Measurements from ENCODE around the gene ABCF2.

The ABCF2 gene

GRCh38 chr7:151204383-151205032, 22.5 kb downstream of the ABCF2 start:
- H3K4me3 ChIP-seq (ENCODE audit: low read depth, low read length) = no peak overlapping the region
- DNase-seq = no peak
- TF ChIP-seq CTCF (IDR thresholded peaks at IDR 0.05; ENCODE audit: low read depth, low read length) = no peak; the same call in 1 of the 2 replicates
- H3K4me1 ChIP-seq = no peaks in the 10 kb centered on the region; the same call in none of the 2 replicates
- peaks cover 22% of the 10 kb centered on the region for H3K27me3 ChIP-seq
- H3K36me3 ChIP-seq = no peaks in the 10 kb centered on the region
- H3K9me3 ChIP-seq = no peaks in the 10 kb centered on the region

DNA sequence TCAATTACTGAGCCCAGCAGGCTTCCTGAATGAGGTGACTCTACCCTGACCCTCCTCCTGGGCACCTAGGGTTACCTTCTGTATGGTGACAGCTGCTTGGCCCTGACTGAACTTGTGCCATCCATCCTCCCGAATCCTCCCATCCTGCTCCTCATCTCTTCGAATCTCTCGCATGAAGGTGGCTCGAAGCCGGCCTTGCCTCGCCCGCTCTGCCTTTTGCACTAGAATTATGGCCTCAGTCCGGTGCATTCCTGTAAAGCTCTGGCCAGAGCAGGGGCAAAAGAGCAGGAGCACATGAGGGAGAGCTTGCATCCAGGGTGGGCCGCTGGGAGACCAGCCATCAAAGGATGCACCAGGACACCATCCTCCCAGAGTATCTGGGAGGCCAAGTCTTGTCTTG, 24.2 kb downstream of the ABCF2 start:
- Histone ChIP-seq H3K27me3 (peaks cover 22% of the 10 kb centered on the region), H3K4me3 (ENCODE audit: low read depth, low read length) (no peak overlapping the region), H3K4me1 (no peaks in the 10 kb centered on the region; the same call in none of the 2 replicates), H3K36me3 (no peaks in the 10 kb centered on the region), H3K9me3 (no peaks in the 10 kb centered on the region)
- DNase-seq = no peak
- no peak for TF ChIP-seq CTCF (IDR thresholded peaks at IDR 0.05; ENCODE audit: low read depth, low read length)

GRCh38 chr7:151201751-151202150, 25.3 kb downstream of the ABCF2 start:
- no peaks in the 10 kb centered on the region for H3K9me3 ChIP-seq
- H3K4me1 ChIP-seq = no peaks in the 10 kb centered on the region; the same call in 1 of the 2 replicates
- no peak for DNase-seq
- H3K27me3 ChIP-seq = peaks cover 22% of the 10 kb centered on the region
- no peaks in the 10 kb centered on the region for H3K36me3 ChIP-seq
- no peak for TF ChIP-seq CTCF (IDR thresholded peaks at IDR 0.05; ENCODE audit: low read depth, low read length)
- H3K4me3 ChIP-seq (ENCODE audit: low read depth, low read length) = no peak overlapping the region

- no peaks in the 10 kb centered on the region for H3K36me3 ChIP-seq
- no peak for DNase-seq
- no peak overlapping the region for H3K4me3 ChIP-seq (ENCODE audit: low read depth, low read length)
- H3K27me3 ChIP-seq = peaks cover 22% of the 10 kb centered on the region
- TF ChIP-seq CTCF (IDR thresholded peaks at IDR 0.05; ENCODE audit: low read depth, low read length) = no peak
- no peaks in the 10 kb centered on the region for H3K9me3 ChIP-seq
- H3K4me1 ChIP-seq = no peaks in the 10 kb centered on the region; the same call in 1 of the 2 replicates
These were observed 25.7 kb downstream of the ABCF2 start for GRCh38 chr7:151201344-151201743.

DNA sequence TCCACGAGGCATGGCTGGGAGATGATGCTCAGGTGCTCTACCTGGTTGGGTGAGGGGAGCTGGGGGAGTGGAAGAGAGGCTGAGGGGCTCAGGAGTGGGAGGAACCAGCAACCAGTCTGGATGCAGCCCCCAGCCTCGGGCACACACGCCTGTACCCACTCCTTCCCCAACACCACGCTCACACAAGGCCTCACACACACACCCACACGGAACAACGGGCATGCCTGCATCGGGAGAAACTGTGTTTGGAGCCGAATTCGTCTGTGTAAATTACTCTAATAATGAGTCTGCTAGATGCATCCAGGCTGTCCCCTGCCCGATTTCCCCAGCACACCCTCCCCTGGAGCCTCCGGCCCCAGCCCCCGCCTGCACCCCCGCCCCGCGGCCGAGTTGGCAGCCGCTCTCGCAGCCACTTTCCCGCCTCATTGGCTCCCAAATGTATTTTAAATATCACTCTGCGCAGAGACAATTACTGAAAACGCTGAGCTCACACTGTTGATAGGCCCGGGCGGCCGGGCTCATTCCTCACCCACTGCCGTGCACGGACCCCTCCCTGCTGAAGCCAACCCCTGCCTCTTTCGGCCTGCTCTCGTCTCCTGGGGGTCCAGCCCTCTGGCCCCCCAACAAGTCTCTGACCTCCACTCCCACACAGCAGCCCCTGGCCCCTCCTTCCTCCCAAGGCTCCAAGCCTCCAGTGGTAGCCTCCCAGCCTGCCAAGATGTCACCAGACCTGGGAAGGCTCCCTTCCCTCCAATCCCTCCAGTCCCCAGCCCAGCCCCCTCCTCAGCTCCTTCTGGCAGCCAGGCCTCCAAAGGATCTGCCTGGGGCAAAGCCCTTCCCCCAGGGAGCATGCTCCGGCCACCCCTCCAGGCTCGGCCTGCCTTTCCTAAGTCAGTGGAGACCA, 27.8 kb downstream of the ABCF2 start:
- no peaks in the 10 kb centered on the region for H3K36me3 ChIP-seq
- H3K9me3 ChIP-seq = no peaks in the 10 kb centered on the region
- no peaks in the 10 kb centered on the region; the same call in 1 of the 2 replicates for H3K4me1 ChIP-seq
- peaks cover 16% of the 10 kb centered on the region for H3K27me3 ChIP-seq
- H3K4me3 ChIP-seq (ENCODE audit: low read depth, low read length) = no peak overlapping the region
- TF ChIP-seq CTCF (IDR thresholded peaks at IDR 0.05; ENCODE audit: low read depth, low read length) = no peak
- no peak for DNase-seq
